CD4-positive, alpha-beta T cell (primary cell): ENCODE data around the gene ZNF836. TPM values are rescaled to one million over a fixed set of nuclear protein-coding genes. Genes with fewer than 3 reads are reported as not detected.
"Not testable (repeated sequence)": the region's sequence is repeated elsewhere in the genome, so short reads cannot be mapped to it uniquely, and the experiment has no call there.

Source experiments
- ATAC-seq: fragments of 200-7000 bp; cut with Tn5 transposase; one replicate; pipeline ENCODE4 v1.10.0; 2022; ENCODE audit warnings: mild to moderate bottlenecking; ENCODE audit not compliant: poor library complexity
- CTCF ChIA-PET: fragments of 350-600 bp; sonication (Branson Sonifier 250); formaldehyde crosslinking; loops from one replicate; lab custom pipeline; 2021; ENCODE audit warnings: antibody characterized with exemption, inconsistent platforms; lab: Charles Lee
- POLR2A ChIA-PET: fragments of 350-600 bp; sonication (Branson Sonifier 250); formaldehyde crosslinking; loops from one replicate; lab custom pipeline; 2021; ENCODE audit warnings: antibody characterized with exemption, inconsistent platforms; lab: Charles Lee
- DNase-seq, 14 experiments: peaks; one replicate each; pipeline ENCODE4 v3.0.0-alpha.2; 2013 to 2020; ENCODE audit warnings: mixed read lengths in 2 of 14
- H3K27ac ChIP-seq, 2 donors: one replicate each; pipeline versions ENCODE4 v1.5.1 to v1.7.0; 2013; ENCODE audit warnings: low read length in 2 of 2, low read depth in 1 of 2, mild to moderate bottlenecking in 1 of 2
- H3K27me3 ChIP-seq, 2 experiments: 1 replicate in 1 of 2; 2 replicates in 1 of 2; pipeline versions ENCODE4 v1.6.1 to v1.7.0; 2013; ENCODE audit warnings: low read length in 2 of 2, control low read depth in 1 of 2, mild to moderate bottlenecking in 1 of 2, moderate library complexity in 1 of 2; ENCODE audit not compliant: insufficient read depth in 2 of 2, control insufficient read depth in 1 of 2
- H3K36me3 ChIP-seq: one replicate; pipeline ENCODE4 v1.6.1; 2013; ENCODE audit warnings: low read length, control low read depth; ENCODE audit not compliant: insufficient read depth
- H3K4me1 ChIP-seq: one replicate; pipeline ENCODE4 v1.6.1; 2013; ENCODE audit warnings: low read length, control low read depth; ENCODE audit not compliant: insufficient read depth
- H3K4me3 ChIP-seq: one replicate; pipeline ENCODE4 v1.5.1; 2013; ENCODE audit warnings: mild to moderate bottlenecking, low read length, moderate library complexity
- H3K9me3 ChIP-seq, 2 experiments: 1 replicate in 1 of 2; 2 replicates in 1 of 2; pipeline versions ENCODE4 v1.6.1 to v1.7.0; 2013; ENCODE audit warnings: low read length in 2 of 2, mild to moderate bottlenecking in 2 of 2, control low read depth in 1 of 2, moderate library complexity in 1 of 2; ENCODE audit not compliant: control insufficient read depth in 1 of 2, insufficient read depth in 1 of 2
- H3K27ac Mint-ChIP-seq: one replicate; pipeline ENCODE4 v1.8.0; 2020; ENCODE audit warnings: mixed read lengths
- H3K27me3 Mint-ChIP-seq: one replicate; pipeline ENCODE4 v1.8.0; 2021; ENCODE audit warnings: mixed read lengths
- H3K36me3 Mint-ChIP-seq: one replicate; pipeline ENCODE4 v1.8.0; 2021; ENCODE audit warnings: low read depth, mixed read lengths
- H3K4me1 Mint-ChIP-seq: one replicate; pipeline ENCODE4 v1.8.0; 2021; ENCODE audit warnings: low read depth, mixed read lengths
- H3K4me3 Mint-ChIP-seq: one replicate; pipeline ENCODE4 v1.8.0; 2020; ENCODE audit warnings: mild to moderate bottlenecking, mixed read lengths
- H3K9me3 Mint-ChIP-seq: one replicate; pipeline ENCODE4 v1.8.0; 2020; ENCODE audit warnings: mixed read lengths
- CTCF ChIP-seq: fragments of 200-600 bp; IDR thresholded peaks from one replicate; pipeline ENCODE4 v1.8.0; 2022; ENCODE audit warnings: antibody characterized with exemption, mild to moderate bottlenecking
- intact Hi-C, 2 experiments: fragments of 100-400 bp; cut with DNase I in 1 of 2; cut with micrococcal nuclease in 1 of 2; formaldehyde crosslinking; loops; one replicate each; pipeline versions ENCODE4 v1.15.1 to v1.9.0; 2023 to 2025; cut with DNase I, micrococcal nuclease
- total RNA-seq, 174 experiments: library from RNA in 2 of 174; stranded (reverse) in 2 of 174; gene quantifications; one replicate each; pipeline ENCODE4 v1.2.3 and lab custom pipeline; 2021 to 2026

ZNF836 gene
- total RNA-seq, 2 experiments from 2014 or later = 24.1 to 26.2 TPM

- no peaks in the 10 kb centered on the region for H3K9me3 ChIP-seq
- no peaks in the 10 kb centered on the region for H3K27me3 Mint-ChIP-seq
- ChIA-PET POLR2A (no interaction called here), CTCF (no interaction called here)
- intact Hi-C loops = no loop called here
- H3K4me1 ChIP-seq = peaks cover 8% of the 10 kb centered on the region
- ATAC-seq (no peak), DNase-seq (no peak)
- TF ChIP-seq CTCF = no peak
- peaks cover 90% of the 10 kb centered on the region for H3K36me3 ChIP-seq
- H3K4me1 Mint-ChIP-seq = peaks cover 52% of the 10 kb centered on the region
- no peak overlapping the region for H3K4me3 Mint-ChIP-seq
- H3K36me3 Mint-ChIP-seq = peaks cover 98% of the 10 kb centered on the region
- no peaks in the 10 kb centered on the region for H3K27me3 ChIP-seq
- H3K4me3 ChIP-seq = no peak overlapping the region
- H3K9me3 Mint-ChIP-seq = no peaks in the 10 kb centered on the region
- H3K27ac Mint-ChIP-seq = no peak overlapping the region
- H3K27ac ChIP-seq = no peak overlapping the region
These were observed 35.1 kb upstream of the ZNF836 start for GRCh38 chr19:52206481-52206880.

GRCh38 chr19:52200755-52201391, 29.5 kb upstream of the ZNF836 start:
- DNase-seq, ATAC-seq, intact Hi-C loops, H3K9me3 ChIP-seq, H3K27me3 ChIP-seq, H3K4me3 Mint-ChIP-seq, CTCF ChIA-PET, H3K27me3 Mint-ChIP-seq, H3K9me3 Mint-ChIP-seq, H3K4me3 ChIP-seq, H3K27ac Mint-ChIP-seq, POLR2A ChIA-PET, H3K27ac ChIP-seq: not testable (repeated sequence)
- Mint-ChIP-seq H3K4me1 (peaks cover 89% of the 10 kb centered on the region), H3K36me3 (peaks cover 93% of the 10 kb centered on the region)
- H3K36me3 ChIP-seq = peaks cover 86% of the 10 kb centered on the region
- H3K4me1 ChIP-seq = peaks cover 21% of the 10 kb centered on the region

- TF ChIP-seq CTCF = no peak
- ChIA-PET POLR2A (no interaction called here), CTCF (no interaction called here)
- no peak overlapping the region for H3K27ac Mint-ChIP-seq
- Histone ChIP-seq H3K27ac (no peak overlapping the region), H3K27me3 (no peaks in the 10 kb centered on the region), H3K4me1 (peaks cover 17% of the 10 kb centered on the region), H3K36me3 (peaks cover 86% of the 10 kb centered on the region), H3K9me3 (no peaks in the 10 kb centered on the region), H3K4me3 (no peak overlapping the region)
- H3K27me3 Mint-ChIP-seq = no peaks in the 10 kb centered on the region
- H3K4me1 Mint-ChIP-seq = peaks cover 84% of the 10 kb centered on the region
- H3K36me3 Mint-ChIP-seq = peaks cover 91% of the 10 kb centered on the region
- no peaks in the 10 kb centered on the region for H3K9me3 Mint-ChIP-seq
- DNase-seq (no peak), ATAC-seq (no peak)
- H3K4me3 Mint-ChIP-seq = no peak overlapping the region
- intact Hi-C loops = no loop called here
These were observed 28.6 kb upstream of the ZNF836 start for GRCh38 chr19:52200044-52200443.

- Mint-ChIP-seq H3K27ac (no peak overlapping the region), H3K36me3 (peaks cover 90% of the 10 kb centered on the region)
- ATAC-seq = no peak
These were observed 27.3 kb upstream of the ZNF836 start for GRCh38 chr19:52198678-52199077.

More at GRCh38 chr19:52198678-52199077, 27.3 kb upstream of the ZNF836 start:
- Mint-ChIP-seq H3K4me3 (no peak overlapping the region), H3K27me3 (no peaks in the 10 kb centered on the region), H3K9me3 (no peaks in the 10 kb centered on the region), H3K4me1 (peaks cover 82% of the 10 kb centered on the region)
- no peak overlapping the region for H3K4me3 ChIP-seq
- peaks cover 31% of the 10 kb centered on the region for H3K4me1 ChIP-seq
- ChIA-PET CTCF (no interaction called here), POLR2A (interaction anchor here (1.6 kb wide), 1 partner anchor 9 kb away, joined by 14 read pairs; the partner anchor contains the start of gene PPP2R1A)
- intact Hi-C loops = no loop called here
- DNase-seq = no peak
- H3K9me3 ChIP-seq = no peaks in the 10 kb centered on the region
- peaks cover 84% of the 10 kb centered on the region for H3K36me3 ChIP-seq
- H3K27ac ChIP-seq = no peak overlapping the region
- H3K27me3 ChIP-seq = no peaks in the 10 kb centered on the region
- TF ChIP-seq CTCF = no peak
